PFSK-1 (cell line): ENCODE results near the gene RFK.

Experiments used
- FOXP2 ChIP-seq: optimal IDR thresholded peaks from 2 replicates; pipeline ENCODE3; 2011; ENCODE audit warnings: borderline replicate concordance, control low read depth, inconsistent platforms; ENCODE audit not compliant: insufficient read depth; ENCODE audit errors: extremely low read length, extremely low read depth
- POLR2AphosphoS5 ChIP-seq: IDR thresholded peaks from 2 replicates; pipeline ENCODE4 v1.6.1; 2012; ENCODE audit warnings: low read depth, mild to moderate bottlenecking, control low read depth, low read length, moderate library complexity
- SIN3A ChIP-seq: IDR thresholded peaks from 2 replicates; pipeline ENCODE4 v1.6.1; 2012; ENCODE audit warnings: mild to moderate bottlenecking, low read length, moderate library complexity, borderline replicate concordance; ENCODE audit not compliant: insufficient read depth
- TAF1 ChIP-seq: IDR thresholded peaks from 2 replicates; pipeline ENCODE4 v1.6.1; 2012; ENCODE audit warnings: low read length, control low read depth, borderline replicate concordance; ENCODE audit not compliant: insufficient read depth
- TF ChIP-seq, protein P1 (sequence below), 2 experiments: IDR thresholded peaks; 2 replicates each; pipeline versions ENCODE4 v1.6.1 to v1.8.0; 2011 to 2012; ENCODE audit warnings: low read depth in 2 of 2, low read length in 2 of 2, control low read depth in 1 of 2, inconsistent platforms in 1 of 2, mild to moderate bottlenecking in 1 of 2, moderate library complexity in 1 of 2; ENCODE audit not compliant: insufficient read depth in 1 of 2

Gene RFK

DNA sequence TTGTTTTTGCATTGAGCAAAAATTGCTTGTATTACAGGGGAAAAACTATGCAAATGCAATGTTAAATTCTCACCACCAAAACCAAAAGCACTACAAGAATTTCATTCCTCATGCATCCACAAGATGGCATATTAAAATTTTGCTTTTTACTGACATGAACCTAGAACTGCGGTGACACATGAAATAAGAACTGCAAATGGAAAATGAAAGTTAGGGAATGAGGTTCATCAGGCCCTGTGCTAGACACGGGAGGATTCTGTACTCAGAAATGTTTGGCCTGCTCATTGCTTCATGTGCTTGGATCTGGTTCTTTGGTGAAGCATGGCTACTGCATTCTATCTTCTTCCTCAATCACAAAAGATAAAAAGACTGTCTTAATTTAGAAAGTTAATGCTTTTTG, 9.1 kb upstream of the RFK start:
- TF ChIP-seq POLR2AphosphoS5 = no peak
- TF ChIP-seq SIN3A = no peak
- TF ChIP-seq, protein P1, sequence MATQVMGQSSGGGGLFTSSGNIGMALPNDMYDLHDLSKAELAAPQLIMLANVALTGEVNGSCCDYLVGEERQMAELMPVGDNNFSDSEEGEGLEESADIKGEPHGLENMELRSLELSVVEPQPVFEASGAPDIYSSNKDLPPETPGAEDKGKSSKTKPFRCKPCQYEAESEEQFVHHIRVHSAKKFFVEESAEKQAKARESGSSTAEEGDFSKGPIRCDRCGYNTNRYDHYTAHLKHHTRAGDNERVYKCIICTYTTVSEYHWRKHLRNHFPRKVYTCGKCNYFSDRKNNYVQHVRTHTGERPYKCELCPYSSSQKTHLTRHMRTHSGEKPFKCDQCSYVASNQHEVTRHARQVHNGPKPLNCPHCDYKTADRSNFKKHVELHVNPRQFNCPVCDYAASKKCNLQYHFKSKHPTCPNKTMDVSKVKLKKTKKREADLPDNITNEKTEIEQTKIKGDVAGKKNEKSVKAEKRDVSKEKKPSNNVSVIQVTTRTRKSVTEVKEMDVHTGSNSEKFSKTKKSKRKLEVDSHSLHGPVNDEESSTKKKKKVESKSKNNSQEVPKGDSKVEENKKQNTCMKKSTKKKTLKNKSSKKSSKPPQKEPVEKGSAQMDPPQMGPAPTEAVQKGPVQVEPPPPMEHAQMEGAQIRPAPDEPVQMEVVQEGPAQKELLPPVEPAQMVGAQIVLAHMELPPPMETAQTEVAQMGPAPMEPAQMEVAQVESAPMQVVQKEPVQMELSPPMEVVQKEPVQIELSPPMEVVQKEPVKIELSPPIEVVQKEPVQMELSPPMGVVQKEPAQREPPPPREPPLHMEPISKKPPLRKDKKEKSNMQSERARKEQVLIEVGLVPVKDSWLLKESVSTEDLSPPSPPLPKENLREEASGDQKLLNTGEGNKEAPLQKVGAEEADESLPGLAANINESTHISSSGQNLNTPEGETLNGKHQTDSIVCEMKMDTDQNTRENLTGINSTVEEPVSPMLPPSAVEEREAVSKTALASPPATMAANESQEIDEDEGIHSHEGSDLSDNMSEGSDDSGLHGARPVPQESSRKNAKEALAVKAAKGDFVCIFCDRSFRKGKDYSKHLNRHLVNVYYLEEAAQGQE (IDR thresholded peaks at IDR 0.05; ENCODE audit: insufficient read depth in 1 of 2, low read depth in 2 of 2, low read length in 2 of 2) = no peak
- no peak for TF ChIP-seq FOXP2
- TF ChIP-seq TAF1 = no peak

DNA sequence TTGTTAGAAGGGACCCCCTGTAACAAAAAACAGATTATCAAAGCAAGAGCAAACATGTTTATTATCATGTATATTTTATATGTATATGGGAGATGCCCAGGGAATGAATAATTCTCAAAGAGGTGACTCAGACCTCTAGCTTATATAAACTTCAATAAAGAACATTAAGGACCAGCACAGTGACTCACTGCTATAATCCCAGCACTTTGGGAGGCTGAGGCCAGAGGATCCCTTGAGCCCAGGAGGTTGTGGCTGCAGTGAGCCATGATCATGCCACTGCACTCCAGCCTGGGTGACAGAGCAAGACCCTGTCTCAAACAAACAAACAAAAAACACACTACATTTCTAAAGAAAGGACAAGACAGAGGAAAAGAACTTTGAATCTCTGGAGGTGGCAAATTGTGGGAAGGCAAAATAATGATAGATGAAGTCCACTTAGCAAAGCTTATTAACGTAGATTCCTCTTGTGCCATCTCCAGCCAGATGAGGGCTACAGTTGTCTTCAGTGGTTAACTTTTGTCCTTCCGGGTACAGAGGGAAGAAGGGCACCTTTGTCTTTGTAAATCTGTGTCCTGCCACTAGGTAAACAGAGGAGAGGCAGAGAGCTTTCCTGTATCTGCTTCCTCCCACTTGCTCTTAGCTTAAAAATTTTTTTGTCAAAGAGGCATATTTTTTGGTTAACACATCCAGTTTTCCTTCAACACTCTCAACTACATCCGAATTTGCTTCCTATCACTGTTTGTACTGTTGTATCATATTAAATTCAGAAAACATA, 7.5 kb upstream of the RFK start:
- TF ChIP-seq, protein P1 (IDR thresholded peaks at IDR 0.05; ENCODE audit: insufficient read depth in 1 of 2, low read depth in 2 of 2, low read length in 2 of 2) = no peak
- TF ChIP-seq FOXP2 = no peak
- TF ChIP-seq SIN3A = no peak
- TF ChIP-seq POLR2AphosphoS5 = no peak
- no peak for TF ChIP-seq TAF1

DNA sequence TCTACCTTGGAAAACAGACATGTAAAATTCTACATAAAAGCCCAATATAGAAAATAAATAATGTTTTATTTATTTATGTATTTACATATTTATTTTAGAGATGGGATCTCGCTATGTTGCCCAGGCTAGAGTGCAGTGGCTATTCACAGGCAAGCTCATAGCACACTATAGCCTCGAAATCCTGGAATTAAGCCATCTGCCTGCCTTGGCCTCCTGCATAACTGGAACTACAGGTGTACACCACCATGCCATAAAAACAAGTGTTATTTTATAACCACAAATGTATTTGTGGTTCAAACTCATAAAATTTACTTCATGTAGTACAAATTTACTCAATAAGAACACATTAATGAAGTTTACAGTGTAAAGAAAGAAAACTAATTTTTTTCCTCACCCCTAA, 7.0 kb upstream of the RFK start:
- TF ChIP-seq, protein P1 (IDR thresholded peaks at IDR 0.05; ENCODE audit: insufficient read depth in 1 of 2, low read depth in 2 of 2, low read length in 2 of 2) = no peak
- TF ChIP-seq POLR2AphosphoS5 = no peak
- no peak for TF ChIP-seq TAF1
- no peak for TF ChIP-seq SIN3A

- TF ChIP-seq, protein P1 (IDR thresholded peaks at IDR 0.05; ENCODE audit: insufficient read depth in 1 of 2, low read depth in 2 of 2, low read length in 2 of 2) = no peak
- no peak for TF ChIP-seq TAF1
Measured at GRCh38 chr9:76400534-76401096, 6.4 kb upstream of the RFK start.

- TF ChIP-seq FOXP2 = no peak
- TF ChIP-seq, protein P1 (IDR thresholded peaks at IDR 0.05; ENCODE audit: insufficient read depth in 1 of 2, low read depth in 2 of 2, low read length in 2 of 2) = no peak
- TF ChIP-seq SIN3A = no peak
- no peak for TF ChIP-seq TAF1
- no peak for TF ChIP-seq POLR2AphosphoS5
Measured at GRCh38 chr9:76399856-76400255, 5.6 kb upstream of the RFK start.
